ENCODE data around the gene TAGAP.

Gene TAGAP

DNA sequence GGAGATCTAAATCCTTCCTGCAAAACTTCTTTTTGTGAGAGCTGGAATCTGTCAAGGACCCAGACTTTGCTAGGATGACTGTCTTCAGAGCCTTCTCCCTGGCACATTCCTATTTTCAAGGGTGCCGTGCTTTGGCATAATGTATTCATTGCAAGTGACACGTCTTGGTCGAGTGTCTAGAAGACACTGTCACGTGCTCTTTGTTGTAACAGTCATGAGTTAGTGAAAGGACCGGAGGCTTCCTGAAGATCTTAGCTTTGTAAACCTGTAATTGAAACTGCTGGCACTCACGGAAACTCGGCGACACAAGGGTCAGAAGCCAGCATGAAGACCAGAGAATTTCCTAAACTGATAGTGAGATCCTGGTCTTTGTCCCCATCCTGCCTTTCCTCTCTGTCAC is 19.7 kb upstream of the TAGAP start:
- H3K4me3 ChIP-seq (ENCODE audit: low read depth, low read length): no peak overlapping the region
- TF ChIP-seq, protein P1, sequence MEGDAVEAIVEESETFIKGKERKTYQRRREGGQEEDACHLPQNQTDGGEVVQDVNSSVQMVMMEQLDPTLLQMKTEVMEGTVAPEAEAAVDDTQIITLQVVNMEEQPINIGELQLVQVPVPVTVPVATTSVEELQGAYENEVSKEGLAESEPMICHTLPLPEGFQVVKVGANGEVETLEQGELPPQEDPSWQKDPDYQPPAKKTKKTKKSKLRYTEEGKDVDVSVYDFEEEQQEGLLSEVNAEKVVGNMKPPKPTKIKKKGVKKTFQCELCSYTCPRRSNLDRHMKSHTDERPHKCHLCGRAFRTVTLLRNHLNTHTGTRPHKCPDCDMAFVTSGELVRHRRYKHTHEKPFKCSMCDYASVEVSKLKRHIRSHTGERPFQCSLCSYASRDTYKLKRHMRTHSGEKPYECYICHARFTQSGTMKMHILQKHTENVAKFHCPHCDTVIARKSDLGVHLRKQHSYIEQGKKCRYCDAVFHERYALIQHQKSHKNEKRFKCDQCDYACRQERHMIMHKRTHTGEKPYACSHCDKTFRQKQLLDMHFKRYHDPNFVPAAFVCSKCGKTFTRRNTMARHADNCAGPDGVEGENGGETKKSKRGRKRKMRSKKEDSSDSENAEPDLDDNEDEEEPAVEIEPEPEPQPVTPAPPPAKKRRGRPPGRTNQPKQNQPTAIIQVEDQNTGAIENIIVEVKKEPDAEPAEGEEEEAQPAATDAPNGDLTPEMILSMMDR (IDR thresholded peaks at IDR 0.05; ENCODE audit: borderline replicate concordance, insufficient read depth, low read depth, low read length): no peak

DNA sequence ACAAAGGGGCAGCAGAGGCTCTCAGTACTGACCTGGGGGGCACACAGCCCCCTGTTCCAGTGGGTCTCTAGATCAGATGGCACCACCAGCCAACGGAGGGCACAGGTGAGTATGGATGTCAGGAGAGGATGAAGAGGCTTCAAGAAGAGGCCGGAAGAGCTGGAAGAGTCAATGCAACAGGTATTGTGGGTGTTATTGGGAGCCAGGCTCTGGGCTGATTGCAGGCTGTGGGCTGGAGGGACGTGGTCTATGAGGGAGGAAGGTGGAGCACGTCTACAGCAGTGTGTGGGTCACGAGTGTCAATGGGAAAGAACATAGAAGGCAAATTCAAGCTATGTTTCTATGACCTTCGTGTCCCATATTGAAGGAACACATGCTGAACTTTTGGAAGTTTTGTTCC is 18.8 kb upstream of the TAGAP start:
- H3K4me3 ChIP-seq (ENCODE audit: low read depth, low read length): no peak overlapping the region
- TF ChIP-seq, protein P1 (IDR thresholded peaks at IDR 0.05; ENCODE audit: borderline replicate concordance, insufficient read depth, low read depth, low read length): no peak

DNA sequence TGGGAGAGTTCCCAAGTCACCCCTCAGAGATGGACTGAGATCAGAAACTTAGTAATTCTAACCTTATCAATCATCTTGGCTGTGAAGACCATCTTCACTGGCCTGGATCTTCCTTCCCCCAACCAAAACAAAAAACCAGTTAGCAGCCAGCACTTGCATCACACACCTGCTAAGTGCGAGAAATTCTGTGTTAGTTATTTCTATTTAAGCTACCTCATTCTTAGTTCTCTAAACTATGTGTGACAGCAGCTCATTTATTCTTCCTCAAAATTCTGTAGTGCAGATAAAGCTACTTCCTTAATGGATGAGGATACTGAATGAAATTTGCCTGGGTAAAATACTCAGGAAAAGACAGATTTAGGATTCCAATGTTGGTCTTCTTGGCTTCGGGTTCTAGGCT is 18.2 kb upstream of the TAGAP start:
- H3K4me3 ChIP-seq (ENCODE audit: low read depth, low read length): no peak overlapping the region
- TF ChIP-seq, protein P1 (IDR thresholded peaks at IDR 0.05; ENCODE audit: borderline replicate concordance, insufficient read depth, low read depth, low read length): no peak

DNA sequence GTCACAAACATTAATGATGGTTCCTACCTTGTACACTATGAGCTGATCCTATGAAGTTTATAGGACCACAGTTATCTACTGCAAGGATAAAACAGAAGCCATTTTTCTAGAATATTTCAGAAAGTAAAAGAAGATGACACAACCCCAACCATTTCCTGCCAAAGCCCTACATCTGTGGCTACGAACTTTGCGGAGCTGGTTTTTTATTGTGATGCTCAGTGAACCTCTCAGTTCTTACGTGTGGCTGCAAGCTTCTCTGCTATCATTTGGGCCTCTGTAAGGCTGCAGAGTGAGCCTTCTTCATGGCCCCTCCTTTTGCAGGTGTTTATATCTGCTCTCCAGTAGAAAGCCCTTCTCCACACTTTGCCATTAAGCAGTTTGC is 17.8 kb upstream of the TAGAP start:
- H3K4me3 ChIP-seq (ENCODE audit: low read depth, low read length): no peak overlapping the region
- TF ChIP-seq, protein P1 (IDR thresholded peaks at IDR 0.05; ENCODE audit: borderline replicate concordance, insufficient read depth, low read depth, low read length): no peak

DNA sequence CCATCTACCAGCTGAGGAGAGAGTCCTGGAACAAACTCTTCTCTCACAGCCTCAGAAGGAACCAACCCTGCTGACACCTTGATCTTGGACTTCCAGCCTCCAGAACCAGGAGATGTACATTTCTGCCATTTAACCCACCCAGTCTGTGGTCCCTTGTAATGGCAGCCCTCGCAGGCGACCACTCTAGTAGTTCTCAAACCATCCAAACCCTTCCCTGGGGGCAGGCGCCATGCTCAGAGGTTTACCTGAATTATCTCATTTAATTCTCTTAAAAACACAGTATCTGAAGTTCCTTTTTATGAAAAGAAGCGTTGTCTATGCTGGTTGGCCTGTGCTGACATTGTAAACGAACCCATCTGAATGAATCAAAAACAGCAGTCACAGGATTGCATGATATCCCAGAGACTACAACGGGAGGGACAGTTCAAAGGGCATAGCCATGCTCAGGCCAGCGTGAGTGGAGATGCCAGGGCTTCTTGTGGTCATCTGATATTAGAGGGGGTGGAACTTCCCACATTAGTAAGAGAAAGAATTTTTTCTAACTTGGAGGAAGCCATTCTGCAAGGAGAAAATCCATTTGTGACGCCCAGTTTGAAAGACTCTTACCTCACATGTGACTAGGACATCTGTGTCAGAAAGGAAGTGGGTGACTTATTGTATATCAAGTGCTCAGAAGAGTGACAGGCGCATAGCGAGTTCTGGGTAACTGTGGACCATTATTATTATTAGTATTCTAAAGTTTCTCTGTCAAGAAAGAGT is 17.2 kb upstream of the TAGAP start:
- TF ChIP-seq, protein P1 (IDR thresholded peaks at IDR 0.05; ENCODE audit: borderline replicate concordance, insufficient read depth, low read depth, low read length): no peak

DNA sequence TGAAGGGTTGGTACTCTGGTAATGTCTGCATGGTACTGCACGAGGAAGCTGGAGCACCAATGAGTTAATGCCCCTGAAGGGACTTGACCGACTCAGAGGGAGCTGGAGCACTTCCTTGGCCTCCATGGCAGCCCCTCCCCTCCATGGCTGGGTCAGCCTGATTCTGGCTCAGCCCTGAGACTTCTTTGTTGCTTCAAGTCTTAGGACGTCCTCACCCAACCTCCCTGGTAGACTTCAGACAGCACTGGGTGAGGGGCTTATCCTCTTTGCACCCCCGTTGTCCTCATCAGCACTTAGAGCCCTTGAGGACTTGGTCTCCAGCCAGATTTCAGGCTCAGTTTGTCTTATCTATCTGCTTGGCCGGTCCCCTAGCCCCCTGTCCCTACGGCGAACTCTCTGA is 16.4 kb upstream of the TAGAP start:
- no peak overlapping the region for H3K4me3 ChIP-seq (ENCODE audit: low read depth, low read length)
- TF ChIP-seq, protein P1 (IDR thresholded peaks at IDR 0.05; ENCODE audit: borderline replicate concordance, insufficient read depth, low read depth, low read length): no peak

More for the DNA sequence above, 17.2 kb upstream of the TAGAP start:
- no peak overlapping the region for H3K4me3 ChIP-seq (ENCODE audit: low read depth, low read length)

DNA sequence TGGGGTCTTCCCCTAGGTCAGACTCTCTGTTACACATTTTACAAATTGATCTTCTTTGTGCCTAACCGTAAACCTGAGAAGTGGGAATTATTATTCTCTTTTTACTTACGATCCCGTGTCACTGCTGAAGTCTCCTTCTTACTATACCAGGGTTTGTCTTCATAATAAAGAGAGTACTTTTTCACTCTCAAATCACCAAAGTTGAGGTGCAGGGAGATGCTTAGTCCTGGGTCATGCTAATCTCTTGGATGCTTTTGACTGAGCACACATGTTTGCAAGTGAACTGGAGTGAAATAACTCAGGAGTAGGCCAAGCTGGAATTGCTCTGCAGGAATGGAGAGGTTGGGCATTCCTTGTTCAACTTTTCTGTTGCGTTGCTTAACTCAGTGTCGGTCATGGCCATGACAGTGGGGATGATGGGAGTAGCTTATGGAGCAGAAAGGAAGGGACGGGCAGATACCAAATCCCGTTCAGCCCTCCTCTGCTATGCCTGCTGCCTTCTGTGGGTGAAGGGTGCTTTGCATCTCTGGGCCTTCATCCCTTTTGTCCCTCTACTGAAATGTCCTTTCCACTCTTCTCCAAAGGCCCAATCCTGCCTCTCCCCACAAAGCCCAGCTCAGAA is 15.2 kb upstream of the TAGAP start:
- TF ChIP-seq, protein P1 (IDR thresholded peaks at IDR 0.05; ENCODE audit: borderline replicate concordance, insufficient read depth, low read depth, low read length): no peak
- no peak overlapping the region for H3K4me3 ChIP-seq (ENCODE audit: low read depth, low read length)
